ENCODE data around the gene ZNF587.

DNA sequence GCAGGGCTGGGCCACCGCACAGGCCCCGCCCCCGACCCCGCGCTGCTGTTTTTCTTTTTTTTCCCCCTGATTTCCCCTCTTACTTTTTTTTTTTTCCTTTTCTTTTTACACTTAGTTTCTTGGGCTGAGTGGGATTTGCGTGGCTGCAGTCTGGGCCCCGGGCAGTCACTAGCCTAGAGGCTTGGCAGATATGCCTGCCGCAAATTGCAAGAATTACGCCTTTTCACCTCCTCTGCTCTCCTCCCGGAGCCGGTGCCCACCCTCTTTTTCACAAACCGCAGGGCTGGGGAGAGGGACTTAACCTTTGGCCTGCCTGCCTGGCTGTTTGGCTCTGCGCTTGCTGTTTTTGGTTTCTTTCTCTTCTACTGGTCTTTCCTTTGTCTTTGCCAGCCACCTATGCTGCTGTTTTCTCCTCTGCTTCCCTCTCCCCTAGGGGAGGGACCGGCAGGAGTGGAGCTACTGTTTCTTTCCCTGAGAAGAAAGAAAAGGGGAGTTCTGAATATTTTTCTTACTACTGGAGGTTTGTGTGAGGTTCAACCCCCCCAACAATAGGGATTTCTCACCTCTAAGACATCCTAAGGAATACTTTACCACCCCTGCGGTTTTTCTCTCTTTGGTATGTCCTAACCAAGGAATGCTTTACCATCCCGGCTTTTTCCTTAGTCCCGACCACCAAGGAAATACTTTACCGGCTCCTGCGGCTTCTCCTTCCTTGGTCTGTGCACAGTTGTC is 45.9 kb upstream of the ZNF587 start:
- TF ChIP-seq, protein P1, sequence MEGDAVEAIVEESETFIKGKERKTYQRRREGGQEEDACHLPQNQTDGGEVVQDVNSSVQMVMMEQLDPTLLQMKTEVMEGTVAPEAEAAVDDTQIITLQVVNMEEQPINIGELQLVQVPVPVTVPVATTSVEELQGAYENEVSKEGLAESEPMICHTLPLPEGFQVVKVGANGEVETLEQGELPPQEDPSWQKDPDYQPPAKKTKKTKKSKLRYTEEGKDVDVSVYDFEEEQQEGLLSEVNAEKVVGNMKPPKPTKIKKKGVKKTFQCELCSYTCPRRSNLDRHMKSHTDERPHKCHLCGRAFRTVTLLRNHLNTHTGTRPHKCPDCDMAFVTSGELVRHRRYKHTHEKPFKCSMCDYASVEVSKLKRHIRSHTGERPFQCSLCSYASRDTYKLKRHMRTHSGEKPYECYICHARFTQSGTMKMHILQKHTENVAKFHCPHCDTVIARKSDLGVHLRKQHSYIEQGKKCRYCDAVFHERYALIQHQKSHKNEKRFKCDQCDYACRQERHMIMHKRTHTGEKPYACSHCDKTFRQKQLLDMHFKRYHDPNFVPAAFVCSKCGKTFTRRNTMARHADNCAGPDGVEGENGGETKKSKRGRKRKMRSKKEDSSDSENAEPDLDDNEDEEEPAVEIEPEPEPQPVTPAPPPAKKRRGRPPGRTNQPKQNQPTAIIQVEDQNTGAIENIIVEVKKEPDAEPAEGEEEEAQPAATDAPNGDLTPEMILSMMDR (IDR thresholded peaks at IDR 0.05), result no peak
- TF ChIP-seq POLR2AphosphoS5 (IDR thresholded peaks at IDR 0.05; ENCODE audit: low read depth, low read length), result no peak
- TF ChIP-seq TCF7L2 (IDR thresholded peaks at IDR 0.05; ENCODE audit: low read depth, low read length), result no peak
- TF ChIP-seq, protein P2, sequence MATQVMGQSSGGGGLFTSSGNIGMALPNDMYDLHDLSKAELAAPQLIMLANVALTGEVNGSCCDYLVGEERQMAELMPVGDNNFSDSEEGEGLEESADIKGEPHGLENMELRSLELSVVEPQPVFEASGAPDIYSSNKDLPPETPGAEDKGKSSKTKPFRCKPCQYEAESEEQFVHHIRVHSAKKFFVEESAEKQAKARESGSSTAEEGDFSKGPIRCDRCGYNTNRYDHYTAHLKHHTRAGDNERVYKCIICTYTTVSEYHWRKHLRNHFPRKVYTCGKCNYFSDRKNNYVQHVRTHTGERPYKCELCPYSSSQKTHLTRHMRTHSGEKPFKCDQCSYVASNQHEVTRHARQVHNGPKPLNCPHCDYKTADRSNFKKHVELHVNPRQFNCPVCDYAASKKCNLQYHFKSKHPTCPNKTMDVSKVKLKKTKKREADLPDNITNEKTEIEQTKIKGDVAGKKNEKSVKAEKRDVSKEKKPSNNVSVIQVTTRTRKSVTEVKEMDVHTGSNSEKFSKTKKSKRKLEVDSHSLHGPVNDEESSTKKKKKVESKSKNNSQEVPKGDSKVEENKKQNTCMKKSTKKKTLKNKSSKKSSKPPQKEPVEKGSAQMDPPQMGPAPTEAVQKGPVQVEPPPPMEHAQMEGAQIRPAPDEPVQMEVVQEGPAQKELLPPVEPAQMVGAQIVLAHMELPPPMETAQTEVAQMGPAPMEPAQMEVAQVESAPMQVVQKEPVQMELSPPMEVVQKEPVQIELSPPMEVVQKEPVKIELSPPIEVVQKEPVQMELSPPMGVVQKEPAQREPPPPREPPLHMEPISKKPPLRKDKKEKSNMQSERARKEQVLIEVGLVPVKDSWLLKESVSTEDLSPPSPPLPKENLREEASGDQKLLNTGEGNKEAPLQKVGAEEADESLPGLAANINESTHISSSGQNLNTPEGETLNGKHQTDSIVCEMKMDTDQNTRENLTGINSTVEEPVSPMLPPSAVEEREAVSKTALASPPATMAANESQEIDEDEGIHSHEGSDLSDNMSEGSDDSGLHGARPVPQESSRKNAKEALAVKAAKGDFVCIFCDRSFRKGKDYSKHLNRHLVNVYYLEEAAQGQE (IDR thresholded peaks at IDR 0.05; ENCODE audit: insufficient read depth in 1 of 2, low read depth in 2 of 2, low read length in 1 of 2), result no peak
